GM12801 (cell line): ENCODE results near the gene SPINK4.

Source experiments
- CTCF ChIP-seq: IDR thresholded peaks from one replicate; pipeline ENCODE4 v1.5.1; 2011; ENCODE audit warnings: control low read depth; ENCODE audit not compliant: insufficient read length; ENCODE audit errors: extremely low read depth

The SPINK4 gene

GRCh38 chr9:33223696-33224095, 16.3 kb upstream of the SPINK4 start:
- TF ChIP-seq CTCF = no peak

GRCh38 chr9:33225319-33226147, 14.4 kb upstream of the SPINK4 start:
- TF ChIP-seq CTCF = no peak

GRCh38 chr9:33227008-33227398, 13.0 kb upstream of the SPINK4 start:
- no peak for TF ChIP-seq CTCF

- no peak for TF ChIP-seq CTCF
Observed at GRCh38 chr9:33227741-33228140, 12.2 kb upstream of the SPINK4 start.

GRCh38 chr9:33228606-33229005, 11.4 kb upstream of the SPINK4 start:
- no peak for TF ChIP-seq CTCF

- no peak for TF ChIP-seq CTCF
Observed at GRCh38 chr9:33229359-33230114, 10.4 kb upstream of the SPINK4 start.

- TF ChIP-seq CTCF = no peak
Observed at GRCh38 chr9:33230756-33231622, 9.0 kb upstream of the SPINK4 start.
